ENCODE data around the gene SAMD3. TPM values are rescaled to one million over a fixed set of nuclear protein-coding genes. Genes with fewer than 3 reads are reported as not detected.
"Not testable (repeated sequence)": the region's sequence is repeated elsewhere in the genome, so short reads cannot be mapped to it uniquely, and the experiment has no call there.

Gene SAMD3, protein sequence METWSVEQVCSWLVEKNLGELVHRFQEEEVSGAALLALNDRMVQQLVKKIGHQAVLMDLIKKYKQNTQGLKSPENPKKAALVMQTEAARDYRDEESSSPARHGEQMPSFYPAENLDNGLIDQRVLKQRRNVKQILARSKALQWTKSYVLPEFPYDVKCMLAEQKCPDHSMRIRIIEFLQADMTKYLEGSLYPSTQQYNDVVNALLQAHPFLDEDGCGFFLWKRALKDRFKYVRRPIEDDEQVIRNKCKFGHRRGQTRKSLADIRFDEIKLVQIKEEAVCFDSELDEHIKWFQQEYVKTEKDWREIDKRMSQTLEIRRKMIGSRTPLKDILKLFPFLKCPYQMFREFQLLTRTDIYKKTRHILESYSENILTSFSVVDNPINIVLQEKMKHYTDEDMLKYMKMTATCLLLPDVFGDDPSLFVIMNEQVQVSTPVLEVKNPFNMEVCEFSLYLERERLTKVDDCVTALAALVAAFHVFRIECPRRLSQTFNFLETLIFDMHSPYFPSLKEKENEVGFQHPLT
- total RNA-seq = 1 to 10 TPM; 3.7 to 3.8 TPM

DNA sequence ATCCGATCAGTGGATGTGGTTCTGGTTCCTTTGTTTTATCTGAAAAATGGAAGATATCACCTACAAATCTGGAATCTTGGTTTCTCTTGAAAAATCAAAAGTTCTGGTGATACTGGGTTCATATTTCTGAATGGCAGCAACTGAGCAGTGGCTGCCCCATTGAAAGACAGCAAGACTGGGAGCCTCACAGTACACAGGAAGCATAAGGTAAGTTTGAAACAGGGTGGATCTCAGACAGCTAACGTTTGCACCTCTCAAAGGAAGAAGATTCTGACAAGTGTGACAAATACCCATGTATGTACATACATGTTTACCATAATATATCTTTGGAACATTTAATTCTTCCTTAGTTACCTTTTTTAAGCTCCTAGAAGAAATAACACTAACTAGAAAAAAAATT is at the start of gene SAMD3:
Gene SAMD3, minus strand, starts transcription at position 177 of the 400 bp plus-strand sequence. CDS start 7,678 bp downstream, outside the sequence.
- H3K27me3 Mint-ChIP-seq = no peaks in the 10 kb centered on the region
- intact Hi-C loops (cut with micrococcal nuclease) = loop anchor here (1.0 to 5.0 kb wide), 4 partner anchors 7 to 550 kb away; no protein-coding TSS in a partner anchor
- ChIA-PET POLR2A (no interaction called here), CTCF (interaction anchor here (0.5 to 1.5 kb wide), 9 partner anchors 11 to 1022 kb away, joined by 3 to 8 read pairs (median 3); partner anchors contain the start of gene TMEM200A)
- no peaks in the 10 kb centered on the region for H3K36me3 Mint-ChIP-seq
- DNase-seq = no peak
- H3K27ac Mint-ChIP-seq = peak within 1 kb of the TSS; percentile 80
- peaks cover 39% of the 10 kb centered on the region for H3K4me1 Mint-ChIP-seq (ENCODE audit: low read depth)
- peaks cover 5% of the 10 kb centered on the region for H3K9me3 Mint-ChIP-seq
- H3K4me3 Mint-ChIP-seq = peak within 1 kb of the TSS; percentile 57

DNA sequence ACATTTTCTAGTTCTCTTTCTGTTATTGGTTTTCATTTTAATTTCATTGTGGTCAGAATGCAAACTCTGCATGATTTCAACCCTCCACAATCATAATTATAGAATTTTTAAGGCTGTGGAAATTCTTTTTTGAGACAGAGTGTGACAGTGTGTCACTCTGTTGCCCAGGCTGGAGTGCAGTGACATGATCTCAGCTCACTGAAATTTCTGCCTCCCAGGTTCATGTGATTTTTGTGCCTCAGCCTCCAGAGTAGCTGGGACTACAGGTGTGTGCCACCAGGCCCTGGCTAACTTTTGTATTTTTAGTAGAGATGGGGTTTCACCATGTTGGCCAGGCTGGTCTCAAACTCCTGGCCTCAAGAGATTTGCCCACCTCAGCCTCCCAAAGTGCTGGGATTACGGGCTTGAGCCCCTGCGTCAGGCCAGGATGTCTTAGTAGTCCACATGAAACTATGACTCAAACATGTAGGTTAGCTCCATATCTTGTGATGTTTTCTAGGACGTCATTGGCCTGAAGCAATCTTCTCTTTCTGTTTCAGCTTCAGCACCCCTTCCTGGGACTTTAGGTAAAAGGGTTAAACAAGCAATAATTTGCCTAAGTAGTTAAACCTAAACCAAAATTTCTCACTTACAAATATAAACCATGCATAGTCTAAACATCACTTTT is 47.4 kb upstream of the SAMD3 start:
- H3K27ac Mint-ChIP-seq = no peak overlapping the region
- no peaks in the 10 kb centered on the region for H3K27me3 Mint-ChIP-seq
- no peak overlapping the region for H3K4me3 Mint-ChIP-seq
- H3K9me3 Mint-ChIP-seq = peaks cover 24% of the 10 kb centered on the region
- intact Hi-C loops (cut with micrococcal nuclease) = no loop called here
- H3K36me3 Mint-ChIP-seq = peaks cover 7% of the 10 kb centered on the region
- ChIA-PET CTCF (interaction anchor here (1.6 kb wide), 1 partner anchor 12 kb away, joined by 5 read pairs; no protein-coding TSS in a partner anchor), POLR2A (no interaction called here)
- H3K4me1 Mint-ChIP-seq (ENCODE audit: low read depth) = no peaks in the 10 kb centered on the region
- DNase-seq = no peak

DNA sequence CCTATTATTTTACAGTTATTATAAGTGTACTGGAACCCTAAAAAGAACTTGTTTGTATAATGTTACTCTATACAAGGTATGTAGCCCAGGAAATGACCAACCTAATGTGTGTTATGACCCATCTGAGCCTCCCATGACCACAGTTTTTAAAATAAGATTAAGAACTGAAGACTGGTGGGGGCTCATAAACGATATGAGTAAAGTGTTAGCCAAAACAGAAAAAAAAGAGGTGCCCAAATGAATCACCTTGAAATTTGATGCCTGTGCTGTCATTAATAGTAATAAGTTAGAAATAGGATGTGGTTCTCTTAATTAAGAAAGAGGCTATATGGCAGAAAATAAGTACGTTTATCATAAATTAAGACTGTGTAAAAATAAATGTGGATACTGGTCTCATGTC is 42.8 kb upstream of the SAMD3 start:
- H3K27ac Mint-ChIP-seq; POLR2A ChIA-PET; H3K9me3 Mint-ChIP-seq; H3K36me3 Mint-ChIP-seq; H3K4me3 Mint-ChIP-seq; CTCF ChIA-PET; DNase-seq; H3K27me3 Mint-ChIP-seq; intact Hi-C loops (cut with micrococcal nuclease): not testable (repeated sequence)
- peaks cover 10% of the 10 kb centered on the region for H3K4me1 Mint-ChIP-seq (ENCODE audit: low read depth)

DNA sequence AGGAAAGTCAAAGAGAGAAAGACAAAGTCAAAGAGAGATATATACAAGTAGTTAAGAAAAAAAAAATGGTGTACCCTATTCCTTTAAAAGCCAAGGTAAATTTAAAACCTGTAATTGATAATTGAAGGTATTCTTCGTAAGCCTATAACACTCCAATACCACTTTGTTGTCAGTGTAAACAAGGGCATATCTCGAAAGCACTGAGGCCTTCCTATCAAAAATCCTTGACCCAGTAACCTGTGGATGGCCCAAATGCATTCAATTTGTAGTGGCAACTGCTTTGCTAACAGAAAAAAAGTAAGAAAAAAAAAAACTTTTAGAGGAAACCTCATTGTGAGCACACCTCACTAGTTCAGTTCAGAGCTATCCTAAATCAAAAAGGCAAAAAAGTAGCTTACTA is 39.3 kb upstream of the SAMD3 start:
- Mint-ChIP-seq H3K4me3 (no peak overlapping the region), H3K27ac (peak overlapping the region; percentile 77), H3K4me1 (ENCODE audit: low read depth) (peaks cover 26% of the 10 kb centered on the region), H3K9me3 (no peaks in the 10 kb centered on the region), H3K36me3 (no peaks in the 10 kb centered on the region), H3K27me3 (no peaks in the 10 kb centered on the region)
- POLR2A ChIA-PET = no interaction called here
- CTCF ChIA-PET = no interaction called here
- intact Hi-C loops (cut with micrococcal nuclease) = no loop called here
- DNase-seq = no peak

DNA sequence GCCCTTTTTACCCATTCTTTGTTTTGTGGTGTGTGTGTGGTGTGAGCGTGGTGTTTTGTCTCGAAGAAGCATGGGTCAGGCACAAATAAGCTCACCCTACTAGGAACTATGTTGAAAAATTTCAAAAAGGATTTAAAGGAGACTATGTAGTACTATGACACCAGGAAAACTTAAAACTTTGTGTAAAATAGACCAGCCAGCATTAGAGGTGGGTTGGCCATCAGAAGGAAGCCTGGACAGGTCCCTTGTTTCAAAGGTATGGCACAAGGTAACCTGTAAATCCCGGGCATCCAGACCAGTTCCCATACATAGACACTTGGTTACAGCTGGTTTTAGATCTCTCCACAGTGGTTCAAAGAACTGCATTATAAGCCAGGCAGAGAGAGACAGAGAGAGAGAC is 38.8 kb upstream of the SAMD3 start:
- H3K36me3 Mint-ChIP-seq; POLR2A ChIA-PET; intact Hi-C loops (cut with micrococcal nuclease); CTCF ChIA-PET; H3K27me3 Mint-ChIP-seq; H3K9me3 Mint-ChIP-seq; DNase-seq: not testable (repeated sequence)
- Mint-ChIP-seq H3K4me3 (peak overlapping the region; percentile 67), H3K4me1 (ENCODE audit: low read depth) (peaks cover 26% of the 10 kb centered on the region), H3K27ac (peak overlapping the region; percentile 77)

DNA sequence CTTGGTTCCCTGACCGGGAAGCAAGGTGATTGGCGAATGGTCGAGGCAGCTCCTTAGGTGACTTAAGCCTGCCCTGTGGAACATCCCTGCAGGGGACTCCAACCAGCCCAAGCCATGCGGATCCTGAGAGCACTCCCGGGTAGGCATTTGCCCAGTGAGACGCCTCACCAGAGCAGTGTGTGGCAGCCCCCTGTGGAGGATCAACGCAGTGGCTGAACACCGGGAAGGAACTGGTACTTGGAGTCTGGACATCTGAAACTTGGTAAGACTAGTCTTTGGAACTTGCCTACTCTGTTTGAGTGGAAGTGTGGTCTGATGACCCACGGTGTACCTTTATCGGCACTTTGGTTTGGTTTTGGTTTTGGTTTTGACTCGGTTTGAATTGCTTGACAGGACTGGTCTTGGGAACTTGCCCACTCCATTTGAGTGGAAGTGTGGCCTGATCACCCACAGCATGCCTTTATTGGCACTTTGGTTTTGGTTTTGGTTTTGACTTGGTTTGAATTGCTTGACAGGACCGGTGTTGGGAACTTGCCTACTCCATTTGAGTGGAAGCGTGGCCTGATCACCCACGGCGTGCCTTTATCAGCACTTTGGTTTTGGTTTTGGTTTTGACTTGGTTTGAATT is 38.0 kb upstream of the SAMD3 start:
- POLR2A ChIA-PET; H3K36me3 Mint-ChIP-seq; CTCF ChIA-PET; H3K27me3 Mint-ChIP-seq; H3K9me3 Mint-ChIP-seq; intact Hi-C loops (cut with micrococcal nuclease): not testable (repeated sequence)
- Mint-ChIP-seq H3K4me1 (ENCODE audit: low read depth) (peaks cover 26% of the 10 kb centered on the region), H3K27ac (peak overlapping the region; percentile 77), H3K4me3 (peak overlapping the region; percentile 67)
- peak; percentile 28 for DNase-seq

DNA sequence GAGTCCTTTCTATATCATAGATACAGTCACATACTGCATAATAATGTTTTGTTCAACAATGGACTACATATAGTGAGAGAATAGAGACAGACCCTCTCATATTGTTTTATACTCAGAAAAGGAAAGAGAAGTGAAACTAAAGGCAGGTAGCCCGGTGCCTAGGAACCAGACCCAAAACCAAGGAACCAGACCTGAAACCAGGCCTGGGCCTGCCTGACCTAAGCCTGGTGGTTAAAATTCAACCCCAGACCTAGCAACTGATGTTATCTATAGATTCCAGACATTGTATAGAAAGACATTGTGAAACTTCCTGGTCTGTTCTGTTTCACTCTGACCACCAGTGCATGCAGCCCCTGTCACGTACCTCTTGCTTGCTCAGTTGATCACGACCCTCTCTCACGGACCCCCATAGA is 37.3 kb upstream of the SAMD3 start:
- intact Hi-C loops (cut with micrococcal nuclease); POLR2A ChIA-PET; CTCF ChIA-PET; H3K27me3 Mint-ChIP-seq; H3K36me3 Mint-ChIP-seq; H3K9me3 Mint-ChIP-seq: not testable (repeated sequence)
- Mint-ChIP-seq H3K4me3 (peak overlapping the region; percentile 67), H3K4me1 (ENCODE audit: low read depth) (peaks cover 26% of the 10 kb centered on the region), H3K27ac (peak overlapping the region; percentile 77)
- peak; percentile 27 for DNase-seq

DNA sequence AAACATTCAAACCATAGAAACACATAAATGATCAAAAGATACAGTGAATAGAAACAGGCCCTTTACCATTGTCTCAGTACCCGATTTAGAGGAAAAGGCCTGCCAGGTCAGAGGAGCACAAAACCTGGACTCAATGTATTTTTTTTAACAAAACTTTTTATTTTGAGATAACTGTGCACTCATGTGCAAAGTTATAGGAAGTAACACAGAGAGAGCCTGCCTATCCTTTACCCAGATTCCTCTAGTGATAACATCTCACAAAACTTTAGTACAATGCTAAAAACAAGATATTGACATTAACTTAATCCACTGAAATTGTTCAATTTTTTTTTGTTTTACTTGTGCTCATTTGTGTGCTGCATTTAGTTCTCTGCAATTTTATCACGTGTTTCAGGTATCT is 36.8 kb upstream of the SAMD3 start:
- Mint-ChIP-seq H3K27ac (peak overlapping the region; percentile 29), H3K9me3 (peaks cover 3% of the 10 kb centered on the region), H3K4me1 (ENCODE audit: low read depth) (peaks cover 26% of the 10 kb centered on the region), H3K27me3 (no peaks in the 10 kb centered on the region), H3K4me3 (no peak overlapping the region), H3K36me3 (no peaks in the 10 kb centered on the region)
- DNase-seq = no peak
- ChIA-PET CTCF (no interaction called here), POLR2A (no interaction called here)
- intact Hi-C loops (cut with micrococcal nuclease) = no loop called here

DNA sequence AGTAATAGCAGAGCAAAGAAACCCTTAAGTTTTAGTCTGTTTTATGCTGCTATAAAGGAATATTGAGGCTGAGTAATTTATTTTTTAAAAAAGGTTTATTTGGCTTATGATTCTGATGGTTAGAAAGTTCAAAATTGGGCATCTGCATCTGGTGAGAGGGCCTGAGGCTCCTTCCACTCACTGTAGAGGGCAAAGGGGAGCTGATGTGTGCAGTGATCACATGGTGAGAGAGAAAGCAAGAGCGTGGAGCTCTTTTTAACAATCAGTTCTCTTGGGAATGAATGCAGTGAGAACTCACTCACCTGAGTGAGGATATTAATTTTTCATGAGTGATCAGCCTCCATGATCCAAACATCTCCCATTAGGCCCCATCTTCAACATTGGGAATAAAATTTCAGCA is 36.4 kb upstream of the SAMD3 start:
- CTCF ChIA-PET = no interaction called here
- peaks cover 26% of the 10 kb centered on the region for H3K4me1 Mint-ChIP-seq (ENCODE audit: low read depth)
- no peak overlapping the region for H3K27ac Mint-ChIP-seq
- no peak for DNase-seq
- POLR2A ChIA-PET = no interaction called here
- H3K9me3 Mint-ChIP-seq = peaks cover 3% of the 10 kb centered on the region
- no peaks in the 10 kb centered on the region for H3K36me3 Mint-ChIP-seq
- H3K27me3 Mint-ChIP-seq = no peaks in the 10 kb centered on the region
- H3K4me3 Mint-ChIP-seq = no peak overlapping the region
- intact Hi-C loops (cut with micrococcal nuclease) = no loop called here

DNA sequence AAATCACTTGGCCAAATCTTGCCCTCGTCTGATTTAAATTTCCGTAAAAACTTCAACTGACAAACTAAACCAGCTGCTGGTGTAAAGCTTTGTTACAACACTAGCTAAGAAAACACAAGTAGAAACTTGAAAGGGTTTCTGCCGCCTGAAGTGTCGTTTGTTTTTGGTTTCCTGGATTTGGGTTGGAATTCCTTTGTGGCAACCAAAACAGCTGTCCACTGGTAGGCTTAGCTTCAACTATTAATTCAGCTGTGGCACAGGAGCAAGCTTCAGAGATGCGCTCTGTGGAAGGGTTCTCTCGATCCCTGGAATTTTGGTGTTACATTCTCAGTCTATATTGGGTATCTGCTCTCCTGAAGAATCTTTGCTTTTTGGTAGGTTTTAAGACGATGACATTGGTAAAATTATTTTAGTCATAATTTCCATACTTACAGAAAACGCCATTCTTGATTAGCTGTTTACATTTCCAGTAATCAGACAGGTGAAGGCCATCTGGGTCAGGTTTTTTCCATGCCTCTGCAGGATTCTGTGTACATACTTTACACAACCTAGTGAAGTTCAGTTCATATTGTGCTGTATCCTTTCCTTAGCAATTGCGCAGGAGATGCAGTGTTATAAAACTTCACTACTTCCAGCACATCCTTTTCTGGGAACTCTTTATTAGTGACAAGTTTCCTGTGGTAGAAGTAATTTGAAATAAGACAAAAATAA is 29.9 kb upstream of the SAMD3 start:
- Mint-ChIP-seq H3K36me3 (no peaks in the 10 kb centered on the region), H3K27me3 (no peaks in the 10 kb centered on the region), H3K9me3 (peaks cover 3% of the 10 kb centered on the region), H3K4me3 (no peak overlapping the region), H3K4me1 (ENCODE audit: low read depth) (no peaks in the 10 kb centered on the region), H3K27ac (no peak overlapping the region)
- ChIA-PET POLR2A (no interaction called here), CTCF (interaction anchor here (0.6 to 1.6 kb wide), 3 partner anchors 29 to 445 kb away, joined by 3 read pairs; no protein-coding TSS in a partner anchor)
- intact Hi-C loops (cut with micrococcal nuclease) = no loop called here
- no peak for DNase-seq

DNA sequence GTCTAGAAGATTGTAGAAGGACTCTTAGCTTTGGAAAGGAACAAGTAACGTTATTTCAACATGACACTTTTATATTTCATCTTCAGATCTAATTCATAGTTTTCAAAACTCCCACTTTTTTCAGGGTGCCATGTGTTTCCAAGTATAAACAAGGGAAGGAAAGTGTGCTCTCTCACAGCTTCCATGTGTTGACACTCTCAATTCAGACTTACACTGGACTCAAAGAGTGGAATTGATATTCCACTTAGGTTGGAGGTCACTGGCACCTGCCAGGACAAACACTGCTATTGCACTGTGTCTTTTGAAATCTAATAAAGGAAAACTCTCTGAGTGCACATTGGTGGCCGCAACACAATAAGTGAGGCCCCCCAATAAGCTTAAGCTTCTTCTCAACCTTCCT is 22.5 kb upstream of the SAMD3 start:
- Mint-ChIP-seq H3K27ac (no peak overlapping the region), H3K27me3 (no peaks in the 10 kb centered on the region), H3K36me3 (no peaks in the 10 kb centered on the region), H3K4me3 (no peak overlapping the region), H3K9me3 (no peaks in the 10 kb centered on the region), H3K4me1 (ENCODE audit: low read depth) (no peaks in the 10 kb centered on the region)
- intact Hi-C loops (cut with micrococcal nuclease) = no loop called here
- ChIA-PET POLR2A (no interaction called here), CTCF (no interaction called here)
- no peak for DNase-seq

DNA sequence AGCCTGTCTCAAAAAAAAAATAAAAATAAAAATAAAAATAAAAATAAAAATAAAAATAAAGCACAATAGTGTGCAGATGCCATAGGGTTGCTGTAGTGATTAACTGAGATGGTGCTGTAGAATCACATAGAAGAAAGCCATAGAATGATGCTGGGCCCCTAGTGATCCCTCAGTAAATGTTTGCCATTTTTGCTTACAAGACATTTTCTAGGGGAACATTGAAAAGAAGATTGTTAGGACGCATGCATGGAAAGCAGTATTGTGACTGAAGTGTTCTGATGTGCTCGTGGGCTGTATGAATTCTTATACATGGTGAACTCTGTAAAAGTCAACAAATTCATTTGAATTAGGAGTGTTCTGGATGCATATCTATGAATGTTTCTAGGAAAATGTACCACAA is 22.0 kb upstream of the SAMD3 start:
- Mint-ChIP-seq H3K4me3 (no peak overlapping the region), H3K27ac (no peak overlapping the region), H3K27me3 (no peaks in the 10 kb centered on the region), H3K9me3 (no peaks in the 10 kb centered on the region), H3K4me1 (ENCODE audit: low read depth) (no peaks in the 10 kb centered on the region), H3K36me3 (no peaks in the 10 kb centered on the region)
- ChIA-PET POLR2A (no interaction called here), CTCF (no interaction called here)
- intact Hi-C loops (cut with micrococcal nuclease) = no loop called here
- DNase-seq = no peak

Data from activated CD4-positive, alpha-beta memory T cell treated with anti-CD3 and anti-CD28 coated beads for 36 hours (primary cell).